ENCODE measurements around the gene JOSD1.

The JOSD1 gene

GRCh38 chr22:38735465-38736256, 34.9 kb upstream of the JOSD1 start:
- no peak for TF ChIP-seq CTCF (IDR thresholded peaks at IDR 0.05)

- no peak for TF ChIP-seq CTCF (IDR thresholded peaks at IDR 0.05)
Observed at GRCh38 chr22:38735126-38735464, 34.4 kb upstream of the JOSD1 start.

DNA sequence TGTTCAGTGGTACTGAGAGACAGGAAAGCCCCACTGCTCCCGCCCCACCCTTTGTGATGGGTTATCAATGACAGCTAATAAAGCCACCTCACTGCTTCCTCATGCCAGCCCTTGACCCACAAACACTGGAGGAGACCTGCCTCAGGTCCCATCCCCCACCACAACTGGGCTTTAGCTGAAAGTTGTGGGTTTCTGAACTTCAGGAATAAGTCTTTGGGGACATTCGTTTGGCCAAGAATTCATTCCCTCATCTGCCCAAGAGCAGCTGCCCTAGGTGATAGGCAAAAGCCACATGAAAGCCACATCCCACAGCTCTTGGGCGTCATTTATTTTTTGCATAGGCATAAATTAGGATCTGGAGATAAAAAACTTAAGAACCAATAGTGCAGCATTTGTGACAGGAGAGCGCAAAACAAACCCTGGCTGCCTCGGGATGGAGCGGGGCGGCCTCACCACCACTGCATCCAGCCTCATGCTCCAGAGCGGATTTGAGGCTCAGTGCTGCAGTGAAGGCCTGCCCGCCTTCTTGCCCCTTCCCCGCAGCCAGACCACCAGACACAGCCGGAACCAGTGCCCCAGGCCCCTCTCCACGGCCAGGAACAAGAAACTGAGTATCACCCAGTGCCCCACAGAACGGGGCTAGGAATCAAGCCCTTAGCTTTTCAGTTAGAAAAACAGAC, 33.8 kb upstream of the JOSD1 start:
- no peak for TF ChIP-seq CTCF (IDR thresholded peaks at IDR 0.05)

GRCh38 chr22:38733724-38734381, 33.1 kb upstream of the JOSD1 start:
- TF ChIP-seq CTCF (IDR thresholded peaks at IDR 0.05), result no peak

- TF ChIP-seq CTCF (IDR thresholded peaks at IDR 0.05), result peak; percentile 70; the same call in 1 of the 2 replicates
Observed at GRCh38 chr22:38733329-38733723, 32.6 kb upstream of the JOSD1 start.

GRCh38 chr22:38732251-38732815, 31.6 kb upstream of the JOSD1 start:
- TF ChIP-seq CTCF (IDR thresholded peaks at IDR 0.05), result 0 out of 2 replicates have a peak, but pooled peaks have one; percentile 12

DNA sequence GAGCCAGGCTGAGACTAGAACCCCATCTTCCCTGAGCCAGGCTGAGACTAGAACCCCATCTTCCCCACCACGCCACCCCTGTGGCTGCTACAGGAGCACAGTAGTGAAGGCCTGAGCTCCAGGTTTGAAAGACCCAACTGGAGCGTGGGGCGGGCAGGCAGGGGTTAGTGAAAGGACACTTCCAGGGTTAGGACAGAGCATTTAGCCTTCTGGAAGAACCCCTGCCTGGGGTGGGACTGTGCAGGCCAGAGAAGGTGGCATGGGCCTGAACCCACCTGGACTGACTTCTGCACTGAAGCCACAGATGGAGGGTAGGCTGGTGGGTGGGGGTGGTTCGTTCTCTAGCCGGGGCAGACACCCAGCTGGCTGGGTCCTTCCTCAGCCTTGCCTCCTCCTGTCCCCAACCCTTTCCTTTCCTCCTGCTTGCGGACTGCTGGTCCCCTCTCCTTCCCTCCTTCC, 31.0 kb upstream of the JOSD1 start:
- no peak for TF ChIP-seq CTCF (IDR thresholded peaks at IDR 0.05)

All from LNCAP (cell line).